Adipose tissue (tissue), 3 donors: ENCODE measurements around the gene CCDC195. TPM values are rescaled to one million over a fixed set of nuclear protein-coding genes. Genes with fewer than 3 reads are reported as not detected.
"Not testable (repeated sequence)": the region's sequence is repeated elsewhere in the genome, so short reads cannot be mapped to it uniquely, and the experiment has no call there.

Experiments
- H3K27ac ChIP-seq: one replicate; pipeline ENCODE4 v1.5.1; 2013; ENCODE audit warnings: low read depth, low read length
- WGBS, 3 donors: extraction: QIAGEN DNeasy Blood & Tissue Kit; methylation state at CpG; one replicate each; pipeline ENCODE4 v1.1.7; 2013; 5-methylcytosine and 5-hydroxymethylcytosine counted together
- polyA plus RNA-seq, 3 donors: library from polyadenylated mRNA; stranded (reverse); fragments of 200-250 nt; gene quantifications; one replicate each; pipeline ENCODE4 v1.2.3, GENCODE V29; 2013
- donor health status: healthy with polysubstance abuse.
- donor health status: Bipolar disorder and iron deficiency.
- donor health status: healthy.

CCDC195 gene
- polyA plus RNA-seq, 3 donors, result not detected

GRCh38 chr2:224709301-224709700, 6.9 kb downstream of the CCDC195 start:
- 57 to 86% (median 69%) methylated on average over 3 of the region's 3 CpGs for WGBS, 3 donors
- H3K27ac ChIP-seq, result no peak overlapping the region

- WGBS, 3 donors, result 53 to 72% (median 69%) methylated on average over 3 of the region's 3 CpGs
- H3K27ac ChIP-seq, result no peak overlapping the region
Observed at GRCh38 chr2:224694502-224694901, 21.7 kb downstream of the CCDC195 start.

DNA sequence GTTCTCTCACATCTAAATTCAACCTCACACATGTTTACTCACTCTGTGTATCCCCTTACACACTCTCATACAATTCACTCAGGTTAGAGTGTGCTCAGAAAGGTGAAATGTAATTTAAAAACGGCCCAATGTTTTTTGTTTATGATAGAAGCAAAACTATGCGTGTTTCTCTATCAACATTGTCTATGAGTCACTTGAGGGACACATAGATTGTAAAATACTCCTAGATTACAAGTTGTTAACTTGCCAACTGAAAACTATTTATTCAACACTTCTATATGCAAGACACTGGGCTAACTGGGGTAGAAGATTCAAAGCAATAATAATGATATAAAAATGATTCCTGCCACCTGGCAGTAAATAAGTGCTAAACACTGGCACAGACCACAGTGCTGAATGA, 24.6 kb downstream of the CCDC195 start:
- H3K27ac ChIP-seq, result no peak overlapping the region
- WGBS, 3 donors, result 39 to 60% (median 56%) methylated on average over 2 of the region's 2 CpGs

GRCh38 chr2:224690868-224691267, 25.3 kb downstream of the CCDC195 start:
- WGBS, 3 donors, result 43 to 69% (median 62%) methylated on average over 2 of the region's 2 CpGs
- H3K27ac ChIP-seq, result no peak overlapping the region

DNA sequence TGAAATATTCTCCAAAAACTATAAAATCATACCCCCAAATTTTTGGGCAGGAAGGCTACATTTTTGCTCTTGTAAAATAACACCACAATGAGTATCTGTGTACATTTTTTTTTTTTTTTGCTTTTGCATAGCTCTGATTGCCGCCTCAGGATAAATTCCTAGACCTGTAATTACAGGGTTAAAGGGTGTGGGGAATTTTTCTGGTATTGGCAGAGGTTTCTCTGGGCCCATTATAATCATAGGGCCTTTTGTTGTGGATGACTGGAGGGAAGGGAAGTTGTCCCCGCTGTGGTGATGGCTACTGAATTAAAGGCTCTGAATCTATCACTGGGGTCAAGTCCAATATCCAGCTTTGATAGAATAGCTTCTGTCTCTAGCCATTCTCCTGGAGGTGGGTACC, 26.6 kb downstream of the CCDC195 start:
- no peak overlapping the region for H3K27ac ChIP-seq
- 66 to 87% (median 77%) methylated on average over 2 of the region's 2 CpGs for WGBS, 3 donors

- WGBS, 3 donors, result 81 to 91% (median 88%) methylated on average over 2 of the region's 2 CpGs
- H3K27ac ChIP-seq, result no peak overlapping the region
Observed at GRCh38 chr2:224688997-224689396, 27.2 kb downstream of the CCDC195 start.

- 69 to 87% (median 79%) methylated on average over 4 of the region's 4 CpGs for WGBS, 3 donors
- no peak overlapping the region for H3K27ac ChIP-seq
Observed at GRCh38 chr2:224687156-224687555, 29.0 kb downstream of the CCDC195 start.

DNA sequence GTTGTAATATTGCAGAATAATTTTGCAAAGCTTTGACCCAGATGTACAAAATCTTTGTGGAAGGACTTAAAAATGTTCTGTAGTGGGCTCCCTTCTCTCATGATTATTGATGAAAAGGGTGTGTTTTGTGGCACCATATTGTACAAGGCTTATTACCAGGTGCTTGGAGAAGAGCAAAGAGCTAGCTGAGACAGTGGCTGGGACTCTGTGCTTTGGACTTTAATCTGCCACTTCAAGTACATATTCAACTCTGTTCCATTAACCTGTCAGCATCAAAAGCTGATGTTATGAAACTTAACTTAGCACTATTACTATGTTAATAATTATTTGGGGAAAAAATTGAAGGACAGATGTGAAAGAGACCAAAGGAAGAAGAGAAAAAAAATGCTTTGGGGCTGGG, 31.0 kb downstream of the CCDC195 start:
- H3K27ac ChIP-seq, result no peak overlapping the region

DNA sequence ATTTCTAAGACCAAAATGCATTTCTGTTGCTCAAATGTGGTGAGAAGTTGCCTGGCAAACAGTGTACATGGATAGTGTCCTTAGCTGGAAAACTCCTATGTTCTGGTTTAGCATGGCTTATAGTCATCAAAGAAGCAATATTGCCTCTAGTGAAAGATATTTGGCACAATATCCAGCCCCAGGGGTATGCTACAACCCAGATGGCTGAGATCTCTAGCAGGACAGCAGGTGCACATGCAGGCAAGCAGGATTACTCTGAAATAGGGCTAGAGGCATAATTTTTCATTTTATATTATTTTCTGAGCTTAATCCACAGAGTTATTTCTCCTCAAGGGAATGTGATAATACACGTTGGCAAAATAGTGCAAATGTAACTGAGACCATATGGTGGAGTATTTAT, 34.0 kb downstream of the CCDC195 start:
- WGBS, 3 donors, result 21 to 55% (median 46%) methylated on average over 1 of the region's 1 CpG
- H3K27ac ChIP-seq, result no peak overlapping the region

GRCh38 chr2:224671731-224672130, 44.4 kb downstream of the CCDC195 start:
- WGBS, 3 donors, result 64 to 67% (median 65%) methylated on average over 1 of the region's 1 CpG
- H3K27ac ChIP-seq, result no peak overlapping the region

DNA sequence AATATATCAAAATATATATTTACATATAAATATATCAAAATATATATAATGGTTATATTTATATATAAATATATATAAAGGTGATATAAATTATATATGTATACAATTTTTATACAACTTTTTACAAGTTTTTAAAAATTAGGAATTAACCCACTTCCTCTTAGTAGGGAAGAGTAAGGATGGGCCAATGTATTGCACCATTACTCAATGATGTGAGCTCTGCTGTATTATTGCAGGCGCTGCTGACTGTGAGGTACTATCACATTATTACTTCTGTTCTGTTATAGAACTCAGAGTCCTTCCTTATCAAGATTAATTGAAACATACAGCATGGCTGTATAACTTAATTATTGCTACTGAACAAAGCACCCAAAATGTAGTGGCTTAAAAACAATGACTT, 46.0 kb downstream of the CCDC195 start:
- H3K27ac ChIP-seq, result no peak overlapping the region
- 82 to 100% (median 88%) methylated on average over 1 of the region's 1 CpG for WGBS, 3 donors

- no peak overlapping the region for H3K27ac ChIP-seq
- WGBS, 3 donors, result 88 to 91% (median 90%) methylated on average over 1 of the region's 1 CpG
Observed at GRCh38 chr2:224669449-224669848, 46.7 kb downstream of the CCDC195 start.

DNA sequence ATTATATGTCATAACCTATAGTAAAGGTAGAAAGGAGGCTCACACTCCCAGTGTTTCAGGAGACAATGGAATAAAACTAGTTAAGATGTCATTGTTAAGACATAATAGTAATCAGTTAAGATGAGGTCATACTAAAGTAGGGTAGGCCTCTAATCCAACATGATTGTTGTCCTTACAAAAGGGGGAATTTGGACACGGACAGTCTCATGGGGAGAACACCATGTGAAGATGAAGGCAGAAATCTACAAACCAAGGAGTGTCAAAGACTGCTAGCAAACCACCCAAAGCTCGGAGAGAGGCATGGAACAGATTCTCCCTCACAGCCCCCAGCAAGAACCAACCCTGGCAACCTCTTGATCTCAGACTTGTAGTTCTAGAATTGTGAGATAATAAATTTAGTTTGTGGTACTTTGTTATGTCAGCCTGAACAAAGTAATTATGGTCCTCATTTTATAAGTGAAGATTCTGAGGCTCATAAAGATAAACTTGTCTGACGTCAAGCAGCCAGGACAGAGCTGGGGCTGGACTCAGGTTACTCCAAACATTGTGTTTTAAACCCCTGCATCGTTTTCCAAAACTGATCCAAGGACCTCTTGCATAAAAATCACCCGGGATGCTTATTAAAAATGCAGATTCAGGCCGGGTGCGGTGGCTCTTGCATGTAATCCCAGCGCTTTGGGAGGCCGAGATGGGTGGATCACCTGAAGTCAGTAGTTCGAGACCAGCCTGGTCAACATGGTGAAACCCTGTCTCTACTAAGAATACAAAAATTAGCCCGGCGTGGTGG, 47.8 kb downstream of the CCDC195 start:
- 86 to 90% (median 88%) methylated on average over 12 of the region's 12 CpGs for WGBS, 3 donors

GRCh38 chr2:224666951-224667553, 49.1 kb downstream of the CCDC195 start:
- WGBS, 3 donors, result 53 to 73% (median 62%) methylated on average over 2 of the region's 2 CpGs

More for the DNA sequence above, 47.8 kb downstream of the CCDC195 start:
- no peak overlapping the region for H3K27ac ChIP-seq

GRCh38 chr2:224663322-224663721, 52.8 kb downstream of the CCDC195 start:
- H3K27ac ChIP-seq, result not testable (repeated sequence)
- WGBS, 3 donors, result 57 to 82% (median 79%) methylated on average over 2 of the region's 2 CpGs

More at GRCh38 chr2:224666951-224667553, 49.1 kb downstream of the CCDC195 start:
- H3K27ac ChIP-seq, result no peak overlapping the region

DNA sequence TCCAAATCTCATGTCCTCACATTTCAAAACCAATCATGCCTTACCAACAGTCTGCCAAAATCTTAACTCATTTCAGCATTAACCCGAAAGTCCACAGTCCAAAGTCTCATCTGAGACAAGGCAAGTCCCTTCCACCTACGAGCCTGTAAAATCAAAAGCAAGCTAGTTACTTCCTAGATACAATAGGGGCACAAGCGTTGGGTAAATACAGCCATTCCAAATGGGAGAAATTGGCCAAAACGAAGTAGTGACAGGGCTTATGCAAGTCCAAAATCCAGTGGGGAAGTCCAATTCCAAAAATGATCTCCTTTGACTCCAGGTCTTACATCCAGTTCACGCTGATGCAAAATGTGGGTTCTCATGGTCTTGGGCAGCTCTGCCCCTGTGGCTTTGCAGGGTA, 54.5 kb downstream of the CCDC195 start:
- 68 to 92% (median 87%) methylated on average over 5 of the region's 5 CpGs for WGBS, 3 donors
- H3K27ac ChIP-seq, result not testable (repeated sequence)

GRCh38 chr2:224659714-224660113, 56.5 kb downstream of the CCDC195 start:
- H3K27ac ChIP-seq, result no peak overlapping the region
- 74 to 87% (median 86%) methylated on average over 6 of the region's 6 CpGs for WGBS, 3 donors

DNA sequence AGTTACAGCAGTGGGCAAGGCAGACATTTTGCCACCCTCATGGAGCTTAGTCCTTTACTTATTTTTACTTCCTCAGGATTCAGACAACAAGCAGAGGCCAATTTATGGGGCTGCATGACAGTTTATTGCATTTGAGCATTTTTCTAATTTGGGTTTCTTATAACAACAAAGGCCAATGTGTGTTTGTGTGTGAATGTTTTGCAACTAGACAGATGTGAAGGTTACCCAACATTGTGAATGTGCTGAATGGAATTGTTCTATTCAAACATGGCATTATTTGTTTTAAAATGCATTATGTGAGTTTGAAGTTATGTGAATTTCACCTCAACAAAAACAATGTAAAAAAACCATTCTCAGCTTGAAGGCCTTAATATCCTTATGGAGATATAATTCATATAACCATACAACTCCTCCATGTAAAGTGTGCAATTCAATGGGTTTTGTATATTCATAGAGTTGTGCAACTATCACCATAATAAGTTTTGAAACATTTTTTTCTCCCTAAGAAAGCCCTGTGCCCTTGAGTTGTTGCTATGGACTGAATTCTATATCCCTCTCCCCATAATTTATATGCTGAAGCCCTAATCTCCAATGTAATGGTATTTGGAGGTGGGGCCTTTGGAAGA, 57.3 kb downstream of the CCDC195 start:
- H3K27ac ChIP-seq, result no peak overlapping the region

DNA sequence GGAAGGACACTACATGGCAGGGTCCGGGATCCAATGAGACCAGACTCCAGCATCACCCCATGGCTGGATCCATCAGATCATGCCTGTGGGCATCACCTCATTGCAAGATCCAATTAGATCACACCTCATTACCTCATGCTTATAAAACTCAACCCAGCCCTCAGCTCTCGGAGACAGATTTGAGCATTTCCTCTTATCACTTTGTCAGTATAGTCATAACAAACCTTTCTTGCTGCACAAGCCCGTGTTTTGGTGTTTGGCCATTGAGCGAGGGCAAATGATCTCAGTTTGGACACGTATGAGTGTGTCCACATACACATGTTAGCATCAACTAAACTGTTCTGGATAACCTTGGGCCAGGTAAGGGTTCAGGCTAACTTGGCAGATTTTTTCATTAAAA, 58.8 kb downstream of the CCDC195 start:
- 83 to 91% (median 87%) methylated on average over 5 of the region's 5 CpGs for WGBS, 3 donors
- H3K27ac ChIP-seq, result no peak overlapping the region
